HepG2 (cell line): Measurements from ENCODE around the gene GEMIN2. TPM values are rescaled to one million over a fixed set of nuclear protein-coding genes. Genes with fewer than 3 reads are reported as not detected.

Experiments
- ATAC-seq: fragments of 200-7000 bp; cut with Tn5 transposase; 3 replicates; pipeline ENCODE4 v1.9.1; 2020; ENCODE audit warnings: mild to moderate bottlenecking, moderate library complexity
- BruUV-seq: library from RNA; stranded (reverse); fragments of 400-500 nt; replicated peaks from 2 replicates; lab custom pipeline; 2021; lab: Mats Ljungman, UMichigan
- CTCF ChIA-PET: fragments of 300-600 bp; formaldehyde crosslinking; extraction: SDS; loops from one replicate; lab custom pipeline; 2021; ENCODE audit warnings: low total read pairs, inconsistent platforms, low intra/inter-chr PET ratio; lab: Yijun Ruan, JAX
- POLR2A ChIA-PET: fragments of 350-600 bp; sonication (Branson Sonifier 250); formaldehyde crosslinking; loops from one replicate; lab custom pipeline; 2020; ENCODE audit warnings: antibody characterized with exemption, inconsistent platforms; lab: Yijun Ruan, JAX
- DNase-seq: peaks from one replicate; pipeline ENCODE4 v3.0.0-alpha.2; 2015; ENCODE audit warnings: low spot score
- FAIRE-seq: peaks from 3 replicates; lab custom pipeline; 2011; peaks lifted over from hg19 to GRCh38; lab: Jason Lieb, UNC
- H2AFZ ChIP-seq: one replicate; pipeline ENCODE4 v1.6.1; 2011; ENCODE audit warnings: low read length, inconsistent platforms
- H3K27ac ChIP-seq: fragments of 300-600 bp; 3 replicates; pipeline ENCODE4 v1.8.0; 2011; ENCODE audit warnings: mixed run types, mild to moderate bottlenecking, mixed read lengths, low read length, inconsistent platforms; ENCODE audit not compliant: insufficient read depth; ENCODE audit errors: extremely low read length
- H3K27me3 ChIP-seq, 2 experiments: fragments of 200-600 bp in 1 of 2; 2 replicates in 1 of 2; 3 replicates in 1 of 2; pipeline versions ENCODE4 v1.6.0 to v1.8.0; 2011; ENCODE audit warnings: low read length in 2 of 2, mild to moderate bottlenecking in 2 of 2, moderate library complexity in 2 of 2, inconsistent platforms in 1 of 2; ENCODE audit not compliant: insufficient read depth in 2 of 2, control insufficient read depth in 1 of 2
- H3K36me3 ChIP-seq, 2 experiments: fragments of 200-600 bp in 1 of 2; replicated peaks in 1 of 2; 2 replicates in 1 of 2; 3 replicates in 1 of 2; pipeline versions ENCODE4 v1.5.1 to v1.8.0; 2011; ENCODE audit warnings: low read length in 2 of 2, inconsistent platforms in 1 of 2; ENCODE audit not compliant: insufficient read depth in 2 of 2, control insufficient read depth in 1 of 2
- H3K4me1 ChIP-seq: 2 replicates; pipeline ENCODE4 v1.5.1; 2012; ENCODE audit warnings: low read length, inconsistent platforms; ENCODE audit not compliant: insufficient read depth
- H3K4me2 ChIP-seq: 2 replicates; pipeline ENCODE4 v1.6.0; 2011; ENCODE audit warnings: low read depth, low read length, inconsistent platforms
- H3K4me3 ChIP-seq, 3 experiments: fragments of 200-600 bp in 1 of 3; sonication (generic), shearing (Covaris generic) in 1 of 3; replicated peaks in 1 of 3; 2 replicates each; pipeline ENCODE4 v1.5.1; 2011 to 2016; ENCODE audit warnings: low read length in 3 of 3, inconsistent platforms in 2 of 3, low read depth in 2 of 3, mild to moderate bottlenecking in 2 of 3, control low read depth in 1 of 3, mixed read lengths in 1 of 3; ENCODE audit not compliant: insufficient read depth in 1 of 3
- H3K79me2 ChIP-seq: one replicate; pipeline ENCODE4 v1.6.1; 2011; ENCODE audit warnings: low read length, inconsistent platforms; ENCODE audit not compliant: insufficient read depth
- H3K9ac ChIP-seq: 2 replicates; pipeline ENCODE4 v1.6.0; 2011; ENCODE audit warnings: mild to moderate bottlenecking, low read depth, low read length, inconsistent platforms; ENCODE audit not compliant: insufficient read depth
- H3K9me3 ChIP-seq: 2 replicates; pipeline ENCODE4 v1.5.1; 2012; ENCODE audit warnings: mild to moderate bottlenecking, low read length
- H4K20me1 ChIP-seq: 2 replicates; pipeline ENCODE4 v1.6.0; 2011; ENCODE audit warnings: inconsistent platforms, mild to moderate bottlenecking, low read length, moderate library complexity; ENCODE audit not compliant: insufficient read depth
- KLF13 ChIP-seq: sonication (generic); formaldehyde crosslinking; IDR thresholded peaks from 2 replicates; pipeline ENCODE4 v1.4.0; 2020; ENCODE audit warnings: mild to moderate bottlenecking, missing genetic modification reagents
- MATR3 ChIP-seq: sonication (generic); formaldehyde crosslinking; IDR thresholded peaks from 2 replicates; pipeline ENCODE4 v1.4.0; 2020; ENCODE audit warnings: missing genetic modification reagents
- NPAS2 ChIP-seq: sonication (generic); formaldehyde crosslinking; IDR thresholded peaks from 2 replicates; pipeline ENCODE4 v1.8.0; 2022; ENCODE audit warnings: mild to moderate bottlenecking, missing genetic modification reagents, borderline replicate concordance
- RBFOX2 ChIP-seq: fragments of 200-400 bp; formaldehyde crosslinking; IDR thresholded peaks from 2 replicates; pipeline ENCODE4 v1.6.1; 2017; ENCODE audit warnings: low read depth, mild to moderate bottlenecking, low read length
- RBM22 ChIP-seq: fragments of 200-400 bp; formaldehyde crosslinking; optimal IDR thresholded peaks from 2 replicates; pipeline ENCODE3; 2017; ENCODE audit warnings: mild to moderate bottlenecking, low read length, moderate library complexity
- REL ChIP-seq: sonication (generic); formaldehyde crosslinking; conservative IDR thresholded peaks from 2 replicates; pipeline ENCODE4 v1.8.0; 2022; ENCODE audit warnings: mild to moderate bottlenecking, missing genetic modification reagents, moderate library complexity
- RFXAP ChIP-seq: sonication (generic); formaldehyde crosslinking; IDR thresholded peaks from 2 replicates; pipeline ENCODE4 v1.4.0; 2020; ENCODE audit warnings: missing genetic modification reagents, borderline replicate concordance
- TOPORS ChIP-seq: sonication (generic); formaldehyde crosslinking; IDR thresholded peaks from 2 replicates; pipeline ENCODE4 v1.8.0; 2023; ENCODE audit warnings: mild to moderate bottlenecking, missing genetic modification reagents
- ZNF121 ChIP-seq: sonication (generic); formaldehyde crosslinking; IDR thresholded peaks from 2 replicates; pipeline ENCODE4 v1.5.0; 2020; ENCODE audit warnings: mild to moderate bottlenecking, missing genetic modification reagents
- ZNF263 ChIP-seq: sonication (generic); formaldehyde crosslinking; IDR thresholded peaks from 2 replicates; pipeline ENCODE4 v1.4.0; 2020; ENCODE audit warnings: missing genetic modification reagents
- WGBS: methylation state at CpG from one replicate; pipeline ENCODE4 v1.1.6; 2017; ENCODE audit warnings: low lambda C conversion rate; 5-methylcytosine and 5-hydroxymethylcytosine counted together
- in situ Hi-C: cut with HindIII; loops from 2 replicates; pipeline ENCODE4 v1.10.0; 2017; ENCODE audit warnings: low pct_unique_long_range_greater_than_20kb; ENCODE audit not compliant: extremely low pct_ligation_motif_present
- intact Hi-C: fragments of 100-400 bp; cut with micrococcal nuclease; formaldehyde crosslinking; loops from one replicate; pipeline ENCODE4 v1.10.0; 2022; ENCODE audit not compliant: unreplicated experiment
- polyA plus RNA-seq, 8 experiments: library from polyadenylated mRNA; depleted of rRNA in 3 of 8; stranded (reverse) in 7 of 8; unstranded in 1 of 8; fragments of >200 nt; fragmentation: Illumina TruSeq in 4 of 8; extraction: Trizol in 4 of 8; gene quantifications; 2 replicates each; pipeline versions ENCODE4 v1.2.1 to v1.2.3, GENCODE V29; 2011 to 2016; ENCODE audit warnings: low read depth in 4 of 8, missing spikeins in 1 of 8, mixed read lengths in 1 of 8; ENCODE audit not compliant: insufficient read depth in 1 of 8
- total RNA-seq, 5 experiments: library from RNA; depleted of rRNA; stranded (reverse); fragments of >200 nt; fragmentation: Illumina TruSeq; extraction: Trizol; gene quantifications; 2 replicates each; pipeline ENCODE4 v1.2.3, GENCODE V29; 2016; ENCODE audit warnings: low read depth in 1 of 5
- TF ChIP-seq, protein P1 (sequence below), 2 experiments: sonication (generic) in 1 of 2; formaldehyde crosslinking in 1 of 2; IDR thresholded peaks; 2 replicates each; pipeline versions ENCODE4 v1.5.1 to v1.6.1; 2011 to 2020; ENCODE audit warnings: borderline replicate concordance in 1 of 2, low read depth in 1 of 2, low read length in 1 of 2, mild to moderate bottlenecking in 1 of 2, missing genetic modification reagents in 1 of 2, moderate library complexity in 1 of 2
- TF ChIP-seq, protein P2 (sequence below): sonication (generic); formaldehyde crosslinking; conservative IDR thresholded peaks from 2 replicates; pipeline ENCODE4 v1.8.1; 2023; ENCODE audit warnings: missing genetic modification reagents

GEMIN2 gene
- total and polyA plus RNA-seq, 2 of the 13 experiments (the other 11 are each of a cell fraction or from before 2014, with no cell fraction given), result 54.8 to 110 TPM

DNA sequence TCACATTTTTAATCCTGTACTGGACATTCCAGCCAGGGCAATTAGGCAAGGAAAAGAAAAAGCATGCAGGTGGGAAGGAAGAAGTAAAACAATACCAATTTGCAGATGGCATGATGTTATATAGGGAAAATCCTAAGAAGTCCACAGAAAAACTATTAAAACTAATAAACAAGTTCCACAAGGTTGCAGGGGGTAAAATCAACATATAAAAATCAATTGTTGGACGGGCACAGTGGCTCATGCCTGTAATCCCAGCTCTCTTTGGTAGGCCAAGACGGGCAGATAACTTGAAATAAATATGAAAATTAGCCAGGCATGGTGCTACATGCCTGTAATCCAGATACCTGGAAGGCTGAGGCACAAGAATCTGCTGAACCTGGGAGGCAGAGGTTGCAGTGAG lies 43.0 kb upstream of the GEMIN2 start:
- no peak overlapping the region for H3K4me2 ChIP-seq
- peaks cover 27% of the 10 kb centered on the region for H4K20me1 ChIP-seq
- H3K36me3 ChIP-seq, result peaks cover 37 to 91% of the 10 kb centered on the region in 2 experiments
- BruUV-seq, result no TSS peak
- POLR2A ChIA-PET, result interaction anchor here (1.1 to 1.2 kb wide), 2 partner anchors 32 to 54 kb away, joined by 3 read pairs; partner anchors contain the start of gene SEC23A
- peaks cover 23% of the 10 kb centered on the region for H3K4me1 ChIP-seq
- no peak overlapping the region for H3K4me3 ChIP-seq
- no peaks in the 10 kb centered on the region for H3K27me3 ChIP-seq
- H3K9ac ChIP-seq, result no peak overlapping the region
- peaks cover 18% of the 10 kb centered on the region for H3K79me2 ChIP-seq
- DNase-seq (no peak), FAIRE-seq (no peak), ATAC-seq (peak; percentile 4; the same call in 1 of the 3 replicates)
- 98% methylated on average over 2 of the region's 2 CpGs for WGBS
- H2AFZ ChIP-seq, result no peak overlapping the region
- CTCF ChIA-PET, result no interaction called here
- intact Hi-C loops, result no loop called here
- no peak overlapping the region for H3K27ac ChIP-seq
- H3K9me3 ChIP-seq, result no peaks in the 10 kb centered on the region
- in situ Hi-C loops, result no loop called here
- TF ChIP-seq RBFOX2, result 0 out of 2 replicates have a peak, but pooled peaks have one; percentile 25
- 0 out of 2 replicates have a peak, but pooled peaks have one; percentile 13 for TF ChIP-seq ZNF121 (CRISPR knock-in tag)
- 0 out of 2 replicates have a peak, but pooled peaks have one; percentile 24 for TF ChIP-seq TOPORS
- TF ChIP-seq RFXAP (CRISPR knock-in tag), result no peak

DNA sequence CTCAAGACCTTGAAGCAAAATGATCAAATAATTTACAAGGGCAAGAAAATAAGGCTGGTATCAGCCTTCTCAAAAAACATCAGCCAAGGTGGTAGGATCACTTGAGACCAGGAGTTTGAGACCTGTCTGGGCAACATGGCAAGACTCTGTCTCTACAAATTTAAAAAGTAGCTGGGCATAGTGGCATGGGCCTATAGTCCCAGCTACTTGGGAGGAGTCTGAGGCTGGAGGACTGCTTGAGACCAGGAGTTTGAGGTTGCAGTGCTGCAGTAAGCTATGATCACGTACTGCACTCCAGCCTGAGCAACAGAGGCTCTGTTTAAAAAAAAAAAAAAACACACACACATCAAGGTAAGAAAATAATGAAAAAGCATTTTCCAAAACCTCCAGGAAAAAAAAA lies 33.2 kb upstream of the GEMIN2 start:
- TF ChIP-seq RBM22 (peak; percentile 72), MATR3 (CRISPR knock-in tag) (no peak), ZNF263 (peak; percentile 56; the same call in 1 of the 2 replicates), KLF13 (CRISPR knock-in tag) (no peak), NPAS2 (no peak), REL (CRISPR knock-in tag) (no peak)
- TF ChIP-seq, protein P1, sequence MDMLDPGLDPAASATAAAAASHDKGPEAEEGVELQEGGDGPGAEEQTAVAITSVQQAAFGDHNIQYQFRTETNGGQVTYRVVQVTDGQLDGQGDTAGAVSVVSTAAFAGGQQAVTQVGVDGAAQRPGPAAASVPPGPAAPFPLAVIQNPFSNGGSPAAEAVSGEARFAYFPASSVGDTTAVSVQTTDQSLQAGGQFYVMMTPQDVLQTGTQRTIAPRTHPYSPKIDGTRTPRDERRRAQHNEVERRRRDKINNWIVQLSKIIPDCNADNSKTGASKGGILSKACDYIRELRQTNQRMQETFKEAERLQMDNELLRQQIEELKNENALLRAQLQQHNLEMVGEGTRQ (IDR thresholded peaks at IDR 0.05; ENCODE audit: low read depth, low read length), result no peak
- TF ChIP-seq, protein P1 (CRISPR knock-in tag; IDR thresholded peaks at IDR 0.05; ENCODE audit: borderline replicate concordance), result no peak
- TF ChIP-seq, protein P2, sequence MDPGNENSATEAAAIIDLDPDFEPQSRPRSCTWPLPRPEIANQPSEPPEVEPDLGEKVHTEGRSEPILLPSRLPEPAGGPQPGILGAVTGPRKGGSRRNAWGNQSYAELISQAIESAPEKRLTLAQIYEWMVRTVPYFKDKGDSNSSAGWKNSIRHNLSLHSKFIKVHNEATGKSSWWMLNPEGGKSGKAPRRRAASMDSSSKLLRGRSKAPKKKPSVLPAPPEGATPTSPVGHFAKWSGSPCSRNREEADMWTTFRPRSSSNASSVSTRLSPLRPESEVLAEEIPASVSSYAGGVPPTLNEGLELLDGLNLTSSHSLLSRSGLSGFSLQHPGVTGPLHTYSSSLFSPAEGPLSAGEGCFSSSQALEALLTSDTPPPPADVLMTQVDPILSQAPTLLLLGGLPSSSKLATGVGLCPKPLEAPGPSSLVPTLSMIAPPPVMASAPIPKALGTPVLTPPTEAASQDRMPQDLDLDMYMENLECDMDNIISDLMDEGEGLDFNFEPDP (CRISPR knock-in tag), result 0 out of 2 replicates have a peak, but pooled peaks have one; percentile 83
- in situ Hi-C loops, result no loop called here
- intact Hi-C loops, result no loop called here
- 97% methylated on average over 1 of the region's 1 CpG for WGBS
- TSS peak; percentile 1 for BruUV-seq
- no peak for FAIRE-seq
- Histone ChIP-seq H3K4me2 (no peak overlapping the region), H2AFZ (no peak overlapping the region), H3K9ac (no peak overlapping the region), H4K20me1 (peaks cover 24% of the 10 kb centered on the region), H3K4me3 (no peak overlapping the region), H3K4me1 (no peaks in the 10 kb centered on the region), H3K79me2 (peaks cover 14% of the 10 kb centered on the region), H3K9me3 (no peaks in the 10 kb centered on the region), H3K36me3 (peaks cover 43 to 83% of the 10 kb centered on the region in 2 experiments), H3K27ac (no peak overlapping the region), H3K27me3 (no peaks in the 10 kb centered on the region)
- no peak for ATAC-seq
- POLR2A ChIA-PET, result interaction anchor here (1.0 to 2.0 kb wide), 3 partner anchors 17 to 89 kb away, joined by 3 to 20 read pairs (median 3); partner anchors contain the start of genes SEC23A and TRAPPC6B
- CTCF ChIA-PET, result no interaction called here
- DNase-seq, result no peak
